Mammary epithelial cell (primary cell): Measurements from ENCODE around the gene ZNF276.

Source experiments
- EZH2 ChIP-seq: IDR thresholded peaks from 2 replicates; pipeline ENCODE4 v1.6.1; 2012; ENCODE audit warnings: low read length, inconsistent platforms, borderline replicate concordance
- TF ChIP-seq, protein P1 (sequence below), 2 donors: IDR thresholded peaks in 1 of 2; conservative IDR thresholded peaks in 1 of 2; 2 replicates each; pipeline ENCODE4 v1.5.1; 2011 to 2012; ENCODE audit warnings: inconsistent platforms in 2 of 2, low read length in 2 of 2, mild to moderate bottlenecking in 2 of 2, control low read depth in 1 of 2, low read depth in 1 of 2; ENCODE audit not compliant: insufficient read depth in 1 of 2; ENCODE audit errors: extremely low read depth in 1 of 2

DNA sequence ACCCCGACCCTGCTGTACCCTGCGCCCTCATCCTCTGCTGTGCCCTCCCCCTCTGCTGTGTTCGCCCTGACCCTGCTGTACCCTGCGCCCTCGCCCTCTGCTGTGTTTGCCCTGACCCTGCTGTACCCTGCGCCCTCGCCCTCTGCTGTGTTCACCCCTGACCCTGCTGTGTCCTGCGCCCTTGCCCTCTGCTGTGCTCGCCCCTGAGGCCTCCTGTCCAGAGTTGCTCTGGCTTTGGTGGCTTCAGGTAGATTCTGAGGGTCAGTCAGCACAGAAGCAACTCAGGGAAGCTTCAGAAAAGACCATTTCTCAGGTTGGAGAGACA is 11.5 kb downstream of the ZNF276 start:
- TF ChIP-seq, protein P1, sequence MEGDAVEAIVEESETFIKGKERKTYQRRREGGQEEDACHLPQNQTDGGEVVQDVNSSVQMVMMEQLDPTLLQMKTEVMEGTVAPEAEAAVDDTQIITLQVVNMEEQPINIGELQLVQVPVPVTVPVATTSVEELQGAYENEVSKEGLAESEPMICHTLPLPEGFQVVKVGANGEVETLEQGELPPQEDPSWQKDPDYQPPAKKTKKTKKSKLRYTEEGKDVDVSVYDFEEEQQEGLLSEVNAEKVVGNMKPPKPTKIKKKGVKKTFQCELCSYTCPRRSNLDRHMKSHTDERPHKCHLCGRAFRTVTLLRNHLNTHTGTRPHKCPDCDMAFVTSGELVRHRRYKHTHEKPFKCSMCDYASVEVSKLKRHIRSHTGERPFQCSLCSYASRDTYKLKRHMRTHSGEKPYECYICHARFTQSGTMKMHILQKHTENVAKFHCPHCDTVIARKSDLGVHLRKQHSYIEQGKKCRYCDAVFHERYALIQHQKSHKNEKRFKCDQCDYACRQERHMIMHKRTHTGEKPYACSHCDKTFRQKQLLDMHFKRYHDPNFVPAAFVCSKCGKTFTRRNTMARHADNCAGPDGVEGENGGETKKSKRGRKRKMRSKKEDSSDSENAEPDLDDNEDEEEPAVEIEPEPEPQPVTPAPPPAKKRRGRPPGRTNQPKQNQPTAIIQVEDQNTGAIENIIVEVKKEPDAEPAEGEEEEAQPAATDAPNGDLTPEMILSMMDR (conservative IDR thresholded peaks at IDR 0.05 in 1 of 2, IDR thresholded peaks at IDR 0.05 in 1 of 2; ENCODE audit: extremely low read depth in 1 of 2, insufficient read depth in 1 of 2, low read depth in 1 of 2, low read length in 2 of 2): no peak
- no peak for TF ChIP-seq EZH2
